Activated naive CD8-positive, alpha-beta T cell treated with anti-CD3 and anti-CD28 coated beads, Interleukin-2, amount 50 U/mL, for 24 hours (primary cell): ENCODE measurements around the gene TANC1.

ENCODE experiments used
- ATAC-seq: fragments of 150-1000 bp; cut with Tn5 transposase; one replicate; pipeline ENCODE4 v1.10.0; 2021
- DNase-seq: peaks from one replicate; pipeline ENCODE4 v3.0.0; 2021
- H3K27ac Mint-ChIP-seq: one replicate; pipeline ENCODE4 v1.8.0; 2021; ENCODE audit warnings: mild to moderate bottlenecking, mixed read lengths
- H3K27me3 Mint-ChIP-seq: one replicate; pipeline ENCODE4 v1.8.0; 2021; ENCODE audit warnings: mixed read lengths
- H3K36me3 Mint-ChIP-seq: one replicate; pipeline ENCODE4 v1.8.0; 2021; ENCODE audit warnings: low read depth, mixed read lengths
- H3K4me1 Mint-ChIP-seq: one replicate; pipeline ENCODE4 v1.8.0; 2021; ENCODE audit warnings: mixed read lengths
- H3K4me3 Mint-ChIP-seq: one replicate; pipeline ENCODE4 v1.8.0; 2021; ENCODE audit warnings: mild to moderate bottlenecking, moderate library complexity, mixed read lengths
- H3K9me3 Mint-ChIP-seq: one replicate; pipeline ENCODE4 v1.8.0; 2021; ENCODE audit warnings: mixed read lengths

The TANC1 gene

DNA sequence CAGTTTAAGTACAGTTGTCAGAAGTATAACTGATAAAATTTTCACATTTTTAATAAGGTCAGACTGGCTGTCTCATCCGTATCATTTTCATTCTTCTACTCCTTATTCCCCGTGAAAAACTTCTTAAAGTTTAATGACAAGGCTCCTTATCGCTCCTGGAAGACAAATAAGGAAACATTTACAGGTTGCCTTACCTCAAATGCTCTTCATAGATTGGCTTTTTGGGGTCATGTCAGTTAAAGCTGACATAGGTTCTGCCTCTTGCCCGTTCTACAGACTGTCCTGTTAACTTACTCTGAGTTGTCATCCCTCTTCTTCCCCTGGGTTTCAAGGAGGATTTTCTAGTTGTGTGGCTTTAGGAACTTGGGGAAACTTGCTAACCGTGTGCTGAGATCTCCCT is 75.3 kb downstream of the TANC1 start:
- Mint-ChIP-seq H3K4me3 (no peak overlapping the region), H3K27me3 (peaks cover 4% of the 10 kb centered on the region)

DNA sequence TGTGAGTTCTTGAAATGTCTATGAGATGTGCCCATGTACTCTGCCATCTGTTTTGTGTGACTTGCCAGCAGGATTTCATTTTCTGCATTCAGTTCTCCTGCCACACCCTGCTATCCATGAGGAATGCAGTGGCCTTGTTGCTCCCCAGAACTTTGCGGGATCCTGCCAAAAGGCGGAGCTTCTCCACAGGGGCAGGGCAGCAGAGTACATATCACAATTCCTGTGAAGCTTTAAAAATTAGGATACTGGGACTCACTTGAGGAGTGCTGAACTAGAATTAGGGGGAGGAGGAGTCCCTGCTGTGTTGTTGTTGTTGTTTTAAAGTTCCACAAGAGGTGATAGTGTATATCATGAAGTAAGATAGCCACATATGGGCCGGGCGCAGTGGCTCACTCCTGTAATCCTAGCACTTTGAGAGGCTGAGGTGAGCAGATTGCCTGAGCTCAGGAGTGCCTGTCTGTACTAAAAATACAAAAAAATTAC is 76.4 kb downstream of the TANC1 start:
- Mint-ChIP-seq H3K36me3 (no peaks in the 10 kb centered on the region), H3K27me3 (peaks cover 1% of the 10 kb centered on the region), H3K27ac (no peak overlapping the region), H3K4me3 (no peak overlapping the region), H3K4me1 (no peaks in the 10 kb centered on the region), H3K9me3 (no peaks in the 10 kb centered on the region)
- ATAC-seq (no peak), DNase-seq (no peak)

More for the DNA sequence above, 75.3 kb downstream of the TANC1 start:
- Mint-ChIP-seq H3K9me3 (no peaks in the 10 kb centered on the region), H3K36me3 (no peaks in the 10 kb centered on the region), H3K4me1 (no peaks in the 10 kb centered on the region), H3K27ac (no peak overlapping the region)
- ATAC-seq (no peak), DNase-seq (no peak)

DNA sequence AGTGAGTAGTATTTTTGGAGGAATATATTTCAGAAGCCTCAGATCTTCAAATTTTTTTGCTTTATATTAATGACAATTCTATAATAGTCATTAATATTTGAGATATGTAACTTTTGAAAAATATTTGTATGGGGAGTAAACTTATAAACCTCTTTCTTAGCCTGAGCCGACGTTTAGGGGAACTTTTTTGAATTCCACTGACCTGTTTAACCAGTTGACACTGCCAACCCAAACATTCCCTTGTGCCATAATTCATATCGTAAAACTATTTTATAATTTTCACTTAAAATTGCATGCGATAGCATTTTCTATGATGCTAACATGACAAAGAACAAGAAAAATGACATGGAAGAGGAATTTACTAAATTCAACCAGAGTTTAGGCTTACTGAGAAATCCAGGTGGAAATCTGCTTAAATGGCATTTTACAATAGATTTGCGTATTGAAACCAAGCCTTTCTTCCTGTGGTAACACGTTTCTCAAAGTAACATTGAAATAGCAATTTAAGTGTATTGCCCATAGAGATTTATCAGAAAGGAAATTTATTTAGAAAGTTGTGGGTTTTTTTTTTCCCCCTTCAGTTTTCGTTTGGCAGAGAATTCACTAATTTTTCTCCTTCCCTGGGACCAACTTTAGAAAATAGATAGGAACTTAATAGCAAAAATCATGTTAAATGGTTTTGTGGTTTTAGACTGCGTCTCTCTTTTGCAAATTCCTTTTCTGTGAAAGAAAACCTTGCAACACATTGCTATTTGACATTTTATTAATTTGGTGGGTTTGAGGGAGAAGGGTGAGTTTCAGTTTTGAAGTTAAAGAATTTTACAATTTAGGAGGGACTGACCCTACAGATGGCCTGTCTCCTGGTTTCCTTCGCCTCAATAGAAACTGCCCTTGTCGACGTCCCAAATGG is 77.4 kb downstream of the TANC1 start:
- Mint-ChIP-seq H3K9me3 (no peaks in the 10 kb centered on the region), H3K36me3 (no peaks in the 10 kb centered on the region), H3K27ac (no peak overlapping the region), H3K4me3 (no peak overlapping the region), H3K4me1 (no peaks in the 10 kb centered on the region), H3K27me3 (no peaks in the 10 kb centered on the region)
- DNase-seq (no peak), ATAC-seq (no peak)

DNA sequence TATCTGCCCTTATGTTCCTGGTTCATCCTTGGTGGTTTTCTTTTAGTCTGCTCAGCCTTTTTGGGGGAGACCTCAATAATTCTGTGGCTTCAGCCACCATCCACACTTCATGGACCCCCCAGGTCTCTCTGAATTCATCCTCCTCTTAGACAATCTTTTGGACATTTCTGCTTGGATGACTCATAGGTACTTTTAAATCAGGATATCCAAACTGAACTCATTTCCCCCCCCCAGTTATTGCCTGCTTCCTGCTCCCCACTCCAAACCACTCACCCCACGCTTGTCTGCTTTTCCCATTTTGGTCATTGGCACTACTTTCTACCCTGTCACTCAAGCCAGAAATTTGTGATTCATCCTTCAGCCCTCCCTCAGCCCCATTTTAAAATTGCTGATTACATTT is 78.5 kb downstream of the TANC1 start:
- H3K27ac Mint-ChIP-seq: no peak overlapping the region
- H3K4me1 Mint-ChIP-seq: no peaks in the 10 kb centered on the region
- ATAC-seq: no peak
- no peaks in the 10 kb centered on the region for H3K9me3 Mint-ChIP-seq
- DNase-seq: no peak
- no peaks in the 10 kb centered on the region for H3K27me3 Mint-ChIP-seq
- H3K4me3 Mint-ChIP-seq: no peak overlapping the region
- no peaks in the 10 kb centered on the region for H3K36me3 Mint-ChIP-seq

DNA sequence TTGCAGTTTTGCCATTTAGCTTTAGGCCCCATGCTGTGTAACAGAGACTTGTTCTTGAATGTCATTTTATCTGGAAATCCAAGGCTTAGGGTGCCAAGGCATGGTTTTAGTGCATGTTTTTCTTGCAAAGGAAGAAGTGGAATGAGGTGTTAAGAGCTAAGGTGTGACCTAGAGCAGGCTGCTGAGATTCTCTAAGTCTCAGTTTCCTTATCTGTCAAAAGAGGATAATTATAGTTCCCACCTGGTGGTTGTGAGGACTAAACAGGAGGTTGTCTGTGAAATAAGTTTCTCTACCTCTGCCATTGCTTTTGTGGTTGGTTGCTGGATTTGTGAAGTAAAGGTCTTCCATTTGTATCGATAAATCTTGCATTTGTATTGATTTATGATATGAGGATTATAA is 82.0 kb downstream of the TANC1 start:
- H3K36me3 Mint-ChIP-seq: no peaks in the 10 kb centered on the region
- no peak overlapping the region for H3K27ac Mint-ChIP-seq
- DNase-seq (no peak), ATAC-seq (no peak)
- H3K4me3 Mint-ChIP-seq: no peak overlapping the region
- no peaks in the 10 kb centered on the region for H3K4me1 Mint-ChIP-seq
- H3K9me3 Mint-ChIP-seq: no peaks in the 10 kb centered on the region
- H3K27me3 Mint-ChIP-seq: no peaks in the 10 kb centered on the region

DNA sequence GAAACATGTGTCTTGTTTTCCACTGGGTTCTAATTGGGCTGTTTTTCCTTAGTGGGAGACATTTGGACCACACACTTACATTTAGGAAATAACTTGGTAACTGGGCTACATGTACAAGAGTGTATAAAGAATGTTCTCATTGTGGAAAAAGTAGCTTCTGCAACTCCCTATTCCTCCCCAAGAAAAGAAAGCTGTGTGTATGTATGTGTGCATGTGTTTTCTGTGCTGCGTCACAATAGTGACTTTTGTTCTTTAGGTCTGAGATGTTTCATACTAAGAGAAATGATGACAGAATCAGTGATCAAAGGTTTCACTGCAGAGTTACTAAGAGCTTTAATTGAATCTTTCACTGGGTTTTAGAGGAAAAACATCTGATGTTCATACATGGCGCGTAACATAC is 82.7 kb downstream of the TANC1 start:
- DNase-seq: no peak
- no peak for ATAC-seq
- Mint-ChIP-seq H3K9me3 (no peaks in the 10 kb centered on the region), H3K27ac (no peak overlapping the region), H3K27me3 (no peaks in the 10 kb centered on the region), H3K36me3 (no peaks in the 10 kb centered on the region), H3K4me1 (no peaks in the 10 kb centered on the region), H3K4me3 (no peak overlapping the region)

DNA sequence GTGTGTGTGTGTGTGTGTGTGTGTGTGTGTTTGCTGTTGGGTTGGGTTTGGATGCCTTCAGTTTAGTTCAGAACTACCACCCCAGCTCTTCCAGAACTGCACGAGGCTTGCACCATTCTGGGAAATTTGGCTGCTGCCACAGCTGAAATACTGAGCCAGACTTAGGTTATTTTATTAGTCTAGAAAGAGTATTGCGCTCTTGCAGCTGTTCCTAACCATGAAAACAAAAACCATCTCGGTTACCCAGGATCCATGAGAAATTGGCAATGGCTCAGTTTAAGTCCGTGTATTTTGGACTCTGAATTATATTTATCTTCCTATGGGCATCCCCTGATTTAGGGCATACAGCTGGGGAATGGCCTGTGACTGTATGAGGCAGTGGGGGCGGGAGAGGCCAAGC is 83.2 kb downstream of the TANC1 start:
- Mint-ChIP-seq H3K4me3 (no peak overlapping the region), H3K36me3 (no peaks in the 10 kb centered on the region), H3K27me3 (no peaks in the 10 kb centered on the region), H3K9me3 (no peaks in the 10 kb centered on the region), H3K27ac (no peak overlapping the region), H3K4me1 (no peaks in the 10 kb centered on the region)
- ATAC-seq: no peak
- DNase-seq: no peak

DNA sequence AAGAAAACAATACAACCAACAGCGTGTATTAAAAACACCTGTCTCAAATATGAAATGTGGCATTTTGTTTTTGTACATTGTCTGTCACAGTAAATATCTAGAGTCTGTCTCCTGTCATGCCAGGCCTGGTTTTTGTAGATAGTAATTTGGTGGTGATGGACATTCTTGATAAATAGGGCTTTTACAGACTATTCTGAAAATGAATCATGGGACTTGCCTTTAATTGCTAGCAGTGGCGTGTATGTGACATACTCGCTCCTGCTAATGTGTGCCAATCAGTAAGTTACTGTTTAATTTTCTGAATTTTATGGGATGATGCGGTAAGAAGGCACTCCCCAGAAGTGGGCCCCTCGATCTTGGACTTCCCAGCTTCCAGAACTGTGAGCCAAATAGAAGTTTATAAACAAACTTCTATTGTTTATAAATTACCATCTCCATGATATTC is 83.7 kb downstream of the TANC1 start:
- ATAC-seq: no peak
- DNase-seq: no peak
- no peaks in the 10 kb centered on the region for H3K9me3 Mint-ChIP-seq
- H3K27me3 Mint-ChIP-seq: no peaks in the 10 kb centered on the region
- H3K36me3 Mint-ChIP-seq: no peaks in the 10 kb centered on the region
- H3K4me1 Mint-ChIP-seq: no peaks in the 10 kb centered on the region
- no peak overlapping the region for H3K4me3 Mint-ChIP-seq
- no peak overlapping the region for H3K27ac Mint-ChIP-seq

DNA sequence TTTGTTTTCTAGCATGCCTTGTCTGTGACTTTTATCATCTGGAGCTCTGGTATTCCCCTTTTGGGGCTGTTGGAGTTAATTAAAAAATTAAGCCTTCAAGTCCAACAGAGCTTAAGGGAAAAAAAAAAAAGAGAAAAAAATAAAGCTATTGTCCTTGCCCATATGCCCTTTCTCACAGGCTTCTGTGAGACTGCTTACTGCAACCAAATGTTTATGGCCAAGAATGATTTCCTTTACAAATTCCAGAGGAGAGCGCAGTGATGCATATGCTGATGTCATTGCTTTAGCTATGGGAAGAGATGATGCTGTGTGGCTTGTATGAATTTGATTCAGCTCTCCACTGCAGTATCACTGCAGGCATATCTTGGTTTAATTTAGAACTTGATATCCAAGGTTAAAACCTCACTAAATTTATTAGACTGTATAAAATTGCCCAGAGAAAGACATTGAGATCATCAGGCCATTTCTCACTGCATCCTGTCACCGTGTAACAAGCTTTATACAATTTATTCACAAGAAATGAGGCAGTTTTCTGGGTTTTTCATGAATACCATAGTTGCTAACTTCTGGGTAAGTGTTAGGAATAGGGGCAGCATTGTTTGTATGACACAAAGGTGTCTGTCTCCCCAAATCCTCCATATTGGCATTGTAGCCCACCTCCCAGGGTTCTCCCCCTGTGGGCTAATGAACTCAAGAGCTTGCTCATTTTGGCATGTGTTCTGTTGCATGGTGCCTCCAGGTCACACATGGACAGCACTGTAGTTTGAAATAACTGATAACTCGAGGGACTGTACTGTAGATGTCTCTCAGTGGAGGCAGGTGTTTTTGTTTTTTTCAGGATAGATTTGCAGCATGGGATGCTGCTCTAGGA is 85.0 kb downstream of the TANC1 start:
- Mint-ChIP-seq H3K4me3 (no peak overlapping the region), H3K27ac (no peak overlapping the region), H3K9me3 (no peaks in the 10 kb centered on the region), H3K4me1 (no peaks in the 10 kb centered on the region), H3K36me3 (no peaks in the 10 kb centered on the region), H3K27me3 (no peaks in the 10 kb centered on the region)
- DNase-seq (no peak), ATAC-seq (no peak)

DNA sequence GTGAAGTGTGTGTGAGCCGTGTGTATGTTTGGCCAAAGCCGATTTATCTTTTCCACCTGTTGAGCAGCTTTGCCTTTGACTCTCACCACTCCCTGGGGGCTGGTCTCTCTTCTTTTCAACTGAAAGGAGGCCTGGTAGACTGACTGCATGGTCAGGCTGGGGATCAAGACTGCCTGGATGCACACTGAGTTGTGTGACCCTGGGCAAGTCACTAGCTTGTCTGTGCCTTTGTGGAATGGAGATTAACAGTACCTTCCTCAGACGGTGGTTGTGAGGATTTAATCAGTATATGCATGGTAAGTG is 85.5 kb downstream of the TANC1 start:
- no peak for ATAC-seq
- no peak overlapping the region for H3K27ac Mint-ChIP-seq
- no peaks in the 10 kb centered on the region for H3K27me3 Mint-ChIP-seq
- no peak for DNase-seq
- H3K9me3 Mint-ChIP-seq: no peaks in the 10 kb centered on the region
- H3K36me3 Mint-ChIP-seq: no peaks in the 10 kb centered on the region
- no peak overlapping the region for H3K4me3 Mint-ChIP-seq
- H3K4me1 Mint-ChIP-seq: no peaks in the 10 kb centered on the region

DNA sequence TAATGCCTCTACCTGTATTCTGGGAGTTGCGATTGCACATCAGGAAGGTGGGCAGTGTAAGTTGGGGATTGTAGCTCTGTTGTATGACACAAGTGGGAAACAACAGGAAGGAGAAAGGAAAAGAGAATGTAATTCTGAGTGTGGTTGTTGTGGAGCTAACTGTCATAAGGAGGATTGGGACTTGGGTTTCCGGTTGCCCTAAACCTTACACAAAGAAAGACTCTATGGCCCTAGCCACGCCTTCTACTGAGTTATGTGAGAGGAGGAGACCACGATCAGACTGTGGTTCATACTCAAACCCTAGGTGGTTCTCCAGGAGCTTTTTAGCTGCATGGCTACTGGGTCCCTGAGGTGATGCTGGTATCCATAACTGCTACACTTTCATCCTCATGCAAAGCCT is 86.5 kb downstream of the TANC1 start:
- H3K36me3 Mint-ChIP-seq: no peaks in the 10 kb centered on the region
- H3K27ac Mint-ChIP-seq: no peak overlapping the region
- no peaks in the 10 kb centered on the region for H3K27me3 Mint-ChIP-seq
- no peak overlapping the region for H3K4me3 Mint-ChIP-seq
- no peak for ATAC-seq
- no peaks in the 10 kb centered on the region for H3K9me3 Mint-ChIP-seq
- DNase-seq: no peak
- H3K4me1 Mint-ChIP-seq: no peaks in the 10 kb centered on the region

DNA sequence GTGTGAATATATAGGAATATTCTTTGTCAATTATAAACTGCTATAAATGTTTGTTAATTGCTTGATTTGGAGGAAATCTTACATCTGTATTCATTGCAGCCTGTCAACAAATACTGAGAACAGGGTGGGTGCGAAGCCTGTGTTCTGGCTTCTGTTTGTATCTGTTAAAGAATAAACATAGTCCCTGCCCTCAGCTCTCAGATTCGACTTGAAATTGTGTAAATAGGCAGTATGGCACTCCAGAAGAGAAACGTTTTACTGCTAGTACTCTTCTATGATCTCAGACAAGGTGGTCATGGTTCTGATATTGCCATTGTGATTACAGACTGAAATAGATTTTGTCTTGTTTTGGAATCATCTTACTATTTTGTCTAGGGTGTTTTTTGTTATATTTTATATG is 92.1 kb downstream of the TANC1 start:
- Mint-ChIP-seq H3K27me3 (no peaks in the 10 kb centered on the region), H3K9me3 (no peaks in the 10 kb centered on the region)

DNA sequence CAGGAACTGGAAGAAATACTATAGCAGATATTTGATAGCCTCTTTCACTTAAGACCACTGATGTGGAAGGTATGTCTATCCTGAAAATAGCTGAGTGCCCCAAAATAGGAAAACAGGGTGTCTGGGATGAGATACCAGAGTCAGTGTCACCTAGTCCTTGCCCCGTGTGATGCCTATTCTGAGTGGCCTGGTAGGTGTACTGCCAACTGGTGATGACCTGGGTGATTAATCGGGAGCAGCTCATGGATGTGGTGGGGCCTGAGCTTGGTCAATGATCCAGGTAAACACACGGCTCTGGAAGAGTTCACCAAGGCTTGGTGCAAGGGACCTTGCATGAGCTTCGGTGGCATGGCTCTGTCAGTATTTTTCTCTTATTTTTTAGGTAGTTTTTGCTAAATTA is 95.2 kb downstream of the TANC1 start:
- H3K27me3 Mint-ChIP-seq: no peaks in the 10 kb centered on the region
- no peaks in the 10 kb centered on the region for H3K9me3 Mint-ChIP-seq
- ATAC-seq (no peak), DNase-seq (no peak)
- H3K36me3 Mint-ChIP-seq: no peaks in the 10 kb centered on the region
- no peaks in the 10 kb centered on the region for H3K4me1 Mint-ChIP-seq
- no peak overlapping the region for H3K27ac Mint-ChIP-seq
- H3K4me3 Mint-ChIP-seq: no peak overlapping the region

More for the DNA sequence above, 92.1 kb downstream of the TANC1 start:
- Mint-ChIP-seq H3K4me1 (no peaks in the 10 kb centered on the region), H3K27ac (no peak overlapping the region), H3K36me3 (no peaks in the 10 kb centered on the region), H3K4me3 (no peak overlapping the region)
- ATAC-seq (no peak), DNase-seq (no peak)

DNA sequence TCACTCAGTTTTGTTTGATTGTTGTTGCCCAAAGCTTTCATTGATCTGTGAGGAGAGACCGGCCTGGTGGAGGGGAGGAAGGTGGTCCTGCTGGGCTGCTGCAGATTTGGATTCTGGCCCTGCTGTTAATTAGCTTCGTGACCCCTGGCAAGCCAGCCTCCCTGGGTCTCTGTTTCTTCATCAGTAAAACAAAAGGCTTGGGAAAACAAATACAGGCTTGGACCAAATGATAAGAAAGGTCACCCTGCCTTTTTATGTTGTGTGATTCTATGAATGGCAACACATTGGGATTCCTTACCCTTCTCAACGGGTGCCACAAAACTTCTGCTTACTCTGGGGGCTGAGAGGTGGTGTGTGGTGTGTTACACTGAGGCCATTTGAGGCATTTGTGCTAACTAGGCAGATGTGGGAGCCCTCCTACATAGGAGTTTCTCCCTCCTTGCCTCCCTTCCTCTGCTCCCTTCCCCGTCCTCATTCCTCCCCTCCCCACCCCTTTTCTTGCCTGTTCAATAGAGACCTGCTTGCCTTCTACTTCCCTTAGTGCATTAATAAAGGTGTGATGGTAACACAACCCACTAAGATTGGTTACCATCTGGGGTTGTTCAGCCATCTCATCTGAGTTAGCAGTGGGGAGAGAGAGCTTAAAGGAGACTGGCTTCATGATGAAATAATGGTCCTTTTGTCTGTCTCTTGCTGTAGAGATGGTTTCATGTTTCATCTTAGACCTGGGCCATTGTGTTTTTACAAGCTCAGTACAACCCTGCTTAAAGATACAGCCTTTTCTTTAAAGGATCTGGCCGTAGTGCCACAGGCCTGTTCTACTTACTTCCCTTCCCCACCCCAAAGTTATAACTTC is 96.2 kb downstream of the TANC1 start:
- no peaks in the 10 kb centered on the region for H3K27me3 Mint-ChIP-seq
- no peak overlapping the region for H3K27ac Mint-ChIP-seq
- DNase-seq (no peak), ATAC-seq (no peak)
- H3K36me3 Mint-ChIP-seq: no peaks in the 10 kb centered on the region
- no peaks in the 10 kb centered on the region for H3K4me1 Mint-ChIP-seq
- no peak overlapping the region for H3K4me3 Mint-ChIP-seq
- no peaks in the 10 kb centered on the region for H3K9me3 Mint-ChIP-seq
